Immature natural killer cell (primary cell): ENCODE measurements around the gene LYRM7. TPM values are rescaled to one million over a fixed set of nuclear protein-coding genes. Genes with fewer than 3 reads are reported as not detected.

Source experiments
- DNase-seq, 3 donors: peaks; one replicate each; pipeline ENCODE4 v3.0.0; 2022; ENCODE audit warnings: mixed read lengths in 1 of 3
- H3K27ac Mint-ChIP-seq, 6 donors: one replicate each; pipeline ENCODE4 v1.8.0; 2020; ENCODE audit warnings: mixed read lengths in 6 of 6, mild to moderate bottlenecking in 5 of 6, inconsistent platforms in 4 of 6, moderate library complexity in 3 of 6
- H3K27me3 Mint-ChIP-seq, 3 donors: one replicate each; pipeline ENCODE4 v1.8.0; 2020 to 2021; ENCODE audit warnings: low read depth in 3 of 3, mild to moderate bottlenecking in 3 of 3, mixed read lengths in 3 of 3, moderate library complexity in 3 of 3, inconsistent platforms in 1 of 3
- H3K36me3 Mint-ChIP-seq, 3 donors: one replicate each; pipeline ENCODE4 v1.8.0; 2020; ENCODE audit warnings: mixed read lengths in 3 of 3, inconsistent platforms in 2 of 3, mild to moderate bottlenecking in 2 of 3
- H3K4me1 Mint-ChIP-seq, 2 donors: one replicate each; pipeline ENCODE4 v1.8.0; 2020; ENCODE audit warnings: inconsistent platforms in 2 of 2, mild to moderate bottlenecking in 2 of 2, mixed read lengths in 2 of 2, moderate library complexity in 1 of 2
- H3K4me3 Mint-ChIP-seq, 5 donors: one replicate each; pipeline ENCODE4 v1.8.0; 2020; ENCODE audit warnings: mild to moderate bottlenecking in 5 of 5, mixed read lengths in 5 of 5, inconsistent platforms in 3 of 5, moderate library complexity in 3 of 5
- H3K9me3 Mint-ChIP-seq, 6 donors: one replicate each; pipeline ENCODE4 v1.8.0; 2020; ENCODE audit warnings: mild to moderate bottlenecking in 6 of 6, mixed read lengths in 6 of 6, inconsistent platforms in 4 of 6, moderate library complexity in 3 of 6
- polyA plus RNA-seq, 3 donors: library from polyadenylated mRNA; unstranded; fragments of 300-500 nt; fragmentation: Illumina TruSeq; gene quantifications; one replicate each; pipeline ENCODE4 v1.2.3, GENCODE V29; 2021

The LYRM7 gene
- polyA plus RNA-seq, 3 donors from 2014 or later: 5.0 to 8.7 (median 6.7) TPM

DNA sequence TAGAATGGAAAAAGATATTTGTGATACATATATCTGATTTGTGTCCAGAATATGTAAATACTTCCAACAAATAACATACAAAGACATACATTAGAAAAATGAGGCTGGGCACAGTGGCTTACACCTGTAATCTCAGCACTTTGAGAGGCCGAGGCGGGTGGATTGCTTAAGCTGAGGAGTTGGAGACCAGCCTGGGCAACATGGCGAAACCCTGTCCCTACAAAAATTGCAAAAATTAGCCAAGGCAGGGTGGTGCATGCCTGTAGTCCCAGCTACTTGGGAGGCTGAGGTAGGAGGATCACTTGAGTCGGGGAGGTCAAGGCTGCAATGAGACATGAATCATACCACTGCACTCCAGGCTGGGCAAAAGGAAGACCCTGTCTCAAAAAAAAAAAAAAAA, 47.0 kb downstream of the LYRM7 start:
- DNase-seq: no peak
- Mint-ChIP-seq H3K27me3 (peaks cover 0 to 4% (median 0%) of the 10 kb centered on the region in 3 donors), H3K36me3 (no peaks in the 10 kb centered on the region), H3K4me1 (peaks cover 2 to 24% of the 10 kb centered on the region in 2 donors), H3K27ac (no peak overlapping the region), H3K9me3 (peaks cover 0 to under 1% (median 0%) of the 10 kb centered on the region in 6 donors), H3K4me3 (no peak overlapping the region)

- H3K27ac Mint-ChIP-seq: no peak overlapping the region
- H3K4me3 Mint-ChIP-seq: no peak overlapping the region
- H3K4me1 Mint-ChIP-seq: peaks cover 2 to 24% of the 10 kb centered on the region in 2 donors
- DNase-seq: no peak
- peaks cover 0 to 3% (median 0%) of the 10 kb centered on the region in 6 donors for H3K9me3 Mint-ChIP-seq
- H3K36me3 Mint-ChIP-seq: no peaks in the 10 kb centered on the region
- H3K27me3 Mint-ChIP-seq: peaks cover 0 to 4% (median 0%) of the 10 kb centered on the region in 3 donors
These were observed 47.6 kb downstream of the LYRM7 start for GRCh38 chr5:131218392-131218791.

GRCh38 chr5:131220566-131220965, 49.8 kb downstream of the LYRM7 start:
- H3K9me3 Mint-ChIP-seq: peaks cover 0 to 3% (median 0%) of the 10 kb centered on the region in 6 donors
- H3K27me3 Mint-ChIP-seq: peaks cover 0 to 4% (median 0%) of the 10 kb centered on the region in 3 donors
- H3K4me3 Mint-ChIP-seq: no peak overlapping the region
- peaks cover 2 to 10% of the 10 kb centered on the region in 2 donors for H3K4me1 Mint-ChIP-seq
- no peaks in the 10 kb centered on the region for H3K36me3 Mint-ChIP-seq
- DNase-seq: no peak
- no peak overlapping the region for H3K27ac Mint-ChIP-seq

GRCh38 chr5:131221008-131221703, 50.4 kb downstream of the LYRM7 start:
- Mint-ChIP-seq H3K9me3 (peaks cover 0 to 3% (median 0%) of the 10 kb centered on the region in 6 donors), H3K27ac (no peak overlapping the region), H3K27me3 (peaks cover 0 to 4% (median 0%) of the 10 kb centered on the region in 3 donors), H3K4me3 (peak overlapping the region in 2 of 5 donors; percentile 20 to 25), H3K36me3 (no peaks in the 10 kb centered on the region), H3K4me1 (peaks cover 2 to 10% of the 10 kb centered on the region in 2 donors)
- no peak for DNase-seq

- Mint-ChIP-seq H3K27ac (peak overlapping the region in 1 of 6 donors; percentile 51), H3K4me1 (peaks cover 2 to 10% of the 10 kb centered on the region in 2 donors), H3K36me3 (no peaks in the 10 kb centered on the region), H3K4me3 (no peak overlapping the region), H3K9me3 (peaks cover 0 to 3% (median 0%) of the 10 kb centered on the region in 6 donors), H3K27me3 (peaks cover 0 to 4% (median 0%) of the 10 kb centered on the region in 3 donors)
- no peak for DNase-seq
These were observed 51.1 kb downstream of the LYRM7 start for GRCh38 chr5:131221888-131222287.

- peaks cover 2 to 10% of the 10 kb centered on the region in 2 donors for H3K4me1 Mint-ChIP-seq
- no peak overlapping the region for H3K4me3 Mint-ChIP-seq
- peaks cover 0 to 4% (median 0%) of the 10 kb centered on the region in 3 donors for H3K27me3 Mint-ChIP-seq
- no peaks in the 10 kb centered on the region for H3K36me3 Mint-ChIP-seq
- peaks cover 0 to 3% (median 0%) of the 10 kb centered on the region in 6 donors for H3K9me3 Mint-ChIP-seq
- no peak for DNase-seq
- H3K27ac Mint-ChIP-seq: peak overlapping the region in 2 of 6 donors; percentile 35 to 54
These were observed 52.0 kb downstream of the LYRM7 start for GRCh38 chr5:131222731-131223130.

DNA sequence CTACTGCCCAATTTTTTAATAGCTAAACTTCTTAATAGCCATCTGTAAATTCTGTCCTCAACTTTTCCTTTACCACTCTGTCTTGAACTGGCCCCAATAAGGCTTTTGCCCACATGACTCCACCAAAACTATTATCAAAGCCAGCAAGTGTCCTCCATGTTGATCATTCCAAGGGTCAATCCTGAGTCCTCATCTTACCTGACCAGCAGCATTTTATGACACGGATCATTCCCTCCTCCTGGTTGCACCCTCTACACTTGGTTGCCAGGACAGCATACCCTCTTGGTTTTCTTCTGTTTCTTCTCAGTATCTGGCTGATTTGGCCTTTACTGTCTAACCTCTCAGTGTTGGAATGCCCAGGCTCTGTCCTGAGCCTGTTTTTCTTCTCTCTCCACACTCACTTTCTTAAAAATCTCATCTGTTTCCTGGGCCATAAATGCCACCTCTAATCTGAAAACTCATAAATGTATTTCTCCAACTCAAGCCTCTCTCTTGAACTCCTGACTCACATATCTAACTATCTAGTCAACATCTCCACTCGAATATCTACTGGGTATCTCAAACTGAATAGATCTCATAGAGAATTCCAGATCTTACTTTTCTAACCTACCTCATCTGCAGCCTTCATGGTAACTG, 53.1 kb downstream of the LYRM7 start:
- Mint-ChIP-seq H3K9me3 (peaks cover 0 to 3% (median 0%) of the 10 kb centered on the region in 6 donors), H3K27ac (no peak overlapping the region), H3K4me3 (no peak overlapping the region), H3K27me3 (no peaks in the 10 kb centered on the region), H3K36me3 (no peaks in the 10 kb centered on the region), H3K4me1 (peaks cover 2 to 10% of the 10 kb centered on the region in 2 donors)
- DNase-seq: no peak

DNA sequence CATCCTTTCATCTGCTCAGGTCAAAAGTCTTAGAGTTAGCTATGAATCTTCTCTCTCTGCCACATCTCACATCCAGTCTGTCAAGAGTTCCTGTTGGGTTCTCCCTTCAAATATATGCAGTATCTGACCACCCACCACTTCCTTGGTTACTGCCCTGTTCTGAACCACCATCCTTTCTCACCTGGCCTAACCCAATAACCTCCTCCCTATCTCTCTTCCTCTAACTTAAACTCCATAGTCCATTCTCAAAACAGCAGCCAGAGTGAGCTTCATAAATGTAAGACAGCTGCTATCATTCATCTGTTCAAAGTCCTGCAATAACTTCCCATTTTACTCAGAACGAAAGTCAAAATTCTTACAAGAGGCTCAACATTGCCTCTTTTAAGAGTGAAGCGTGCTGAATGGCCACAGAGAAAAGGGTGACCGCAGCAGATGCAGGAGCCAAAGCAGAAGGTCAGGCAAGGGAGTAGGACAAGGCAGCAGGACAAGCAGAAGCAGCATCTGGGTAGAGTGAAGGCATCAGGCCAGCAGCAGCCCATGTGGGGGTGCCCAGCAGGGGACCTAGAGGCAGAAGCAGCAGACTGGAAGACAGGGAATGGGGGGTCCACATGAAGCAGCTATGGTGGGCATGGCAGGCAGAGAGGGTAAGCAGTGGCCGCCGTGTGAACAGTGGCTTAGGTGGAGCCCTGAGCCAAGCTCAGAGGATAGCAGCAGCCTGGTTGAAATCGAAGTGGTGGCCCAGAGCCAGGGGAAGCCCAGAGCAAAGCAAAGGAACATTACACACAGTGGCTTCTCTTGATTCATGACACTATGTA, 53.9 kb downstream of the LYRM7 start:
- H3K9me3 Mint-ChIP-seq: peaks cover 0 to 3% (median 0%) of the 10 kb centered on the region in 6 donors
- no peaks in the 10 kb centered on the region for H3K27me3 Mint-ChIP-seq
- no peaks in the 10 kb centered on the region for H3K36me3 Mint-ChIP-seq
- no peak overlapping the region for H3K27ac Mint-ChIP-seq
- peaks cover 2 to 10% of the 10 kb centered on the region in 2 donors for H3K4me1 Mint-ChIP-seq
- no peak overlapping the region for H3K4me3 Mint-ChIP-seq
- DNase-seq: peak; percentile 34 to 52 (median 52)

DNA sequence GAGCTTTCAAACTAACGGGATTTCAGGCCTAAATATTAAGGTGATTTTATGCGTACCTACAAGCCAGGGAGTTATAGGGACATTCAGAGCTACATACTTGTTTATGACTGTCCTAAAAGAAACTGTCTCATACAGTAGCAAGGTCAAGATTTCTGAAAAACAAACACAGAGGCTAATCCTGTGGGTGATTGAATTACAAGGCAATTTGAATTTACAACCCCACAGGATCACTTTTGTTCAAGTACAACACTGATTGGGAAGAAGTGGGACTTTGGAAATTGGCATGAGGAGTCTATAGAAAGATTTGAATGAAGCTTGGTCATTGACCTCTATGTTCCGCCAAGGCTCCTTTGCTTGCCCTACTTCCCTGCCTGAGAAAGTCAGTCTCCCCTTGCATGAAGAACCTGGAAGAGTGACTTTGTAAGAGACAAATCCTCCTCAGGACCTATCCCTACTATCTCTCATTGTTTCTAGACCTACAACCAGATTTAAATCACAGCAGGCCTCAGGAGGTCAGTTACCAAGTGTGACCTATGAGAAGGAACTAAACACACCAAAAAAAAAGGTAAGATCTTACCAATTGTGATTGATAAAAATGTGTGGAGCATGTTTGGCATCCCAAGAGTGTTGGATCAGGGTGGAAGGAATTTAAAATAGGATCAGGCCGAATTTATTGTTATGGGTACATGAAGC, 54.7 kb downstream of the LYRM7 start:
- no peak for DNase-seq
- Mint-ChIP-seq H3K4me1 (peaks cover 2 to 10% of the 10 kb centered on the region in 2 donors), H3K27me3 (peaks cover 0 to 1% (median 0%) of the 10 kb centered on the region in 3 donors), H3K4me3 (no peak overlapping the region), H3K27ac (no peak overlapping the region), H3K36me3 (no peaks in the 10 kb centered on the region), H3K9me3 (peaks cover 0 to 3% (median 0%) of the 10 kb centered on the region in 6 donors)

GRCh38 chr5:131226899-131227298, 56.2 kb downstream of the LYRM7 start:
- Mint-ChIP-seq H3K9me3 (peaks cover 0 to 3% (median 0%) of the 10 kb centered on the region in 6 donors), H3K36me3 (no peaks in the 10 kb centered on the region), H3K4me1 (peaks cover 0 to 1% of the 10 kb centered on the region in 2 donors), H3K4me3 (no peak overlapping the region), H3K27me3 (peaks cover 0 to 1% (median 0%) of the 10 kb centered on the region in 3 donors), H3K27ac (no peak overlapping the region)
- DNase-seq: no peak

DNA sequence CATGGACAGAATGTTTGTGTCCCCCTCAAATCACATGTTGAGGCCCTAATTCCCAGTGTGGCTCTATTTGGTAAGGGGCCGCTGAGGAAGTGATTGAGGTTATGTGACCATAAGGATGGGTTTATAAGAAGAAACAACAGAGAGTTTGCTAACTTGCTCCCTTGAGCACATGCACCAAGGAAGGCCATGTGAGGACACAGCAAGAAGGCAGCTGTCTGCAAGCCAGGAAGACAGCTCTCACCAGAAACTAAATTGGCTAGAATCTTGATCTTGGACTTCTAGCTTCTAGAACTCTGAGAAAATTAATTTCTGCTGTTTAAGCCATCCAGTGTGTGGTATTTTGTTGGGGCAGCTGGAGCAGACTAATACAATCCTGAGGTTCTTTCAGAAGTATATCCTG, 57.9 kb downstream of the LYRM7 start:
- H3K27me3 Mint-ChIP-seq: peaks cover 0 to 1% (median 0%) of the 10 kb centered on the region in 3 donors
- H3K27ac Mint-ChIP-seq: no peak overlapping the region
- no peak for DNase-seq
- no peaks in the 10 kb centered on the region for H3K36me3 Mint-ChIP-seq
- H3K9me3 Mint-ChIP-seq: no peaks in the 10 kb centered on the region
- no peak overlapping the region for H3K4me3 Mint-ChIP-seq
- no peaks in the 10 kb centered on the region for H3K4me1 Mint-ChIP-seq

GRCh38 chr5:131229623-131230022, 58.9 kb downstream of the LYRM7 start:
- Mint-ChIP-seq H3K4me3 (no peak overlapping the region), H3K27me3 (peaks cover 0 to 1% (median 0%) of the 10 kb centered on the region in 3 donors), H3K4me1 (no peaks in the 10 kb centered on the region), H3K27ac (no peak overlapping the region), H3K9me3 (no peaks in the 10 kb centered on the region), H3K36me3 (no peaks in the 10 kb centered on the region)
- DNase-seq: no peak

GRCh38 chr5:131230406-131230805, 59.7 kb downstream of the LYRM7 start:
- H3K27ac Mint-ChIP-seq: no peak overlapping the region
- H3K4me3 Mint-ChIP-seq: no peak overlapping the region
- H3K4me1 Mint-ChIP-seq: no peaks in the 10 kb centered on the region
- H3K9me3 Mint-ChIP-seq: no peaks in the 10 kb centered on the region
- H3K27me3 Mint-ChIP-seq: peaks cover 0 to 1% (median 0%) of the 10 kb centered on the region in 3 donors
- DNase-seq: no peak
- H3K36me3 Mint-ChIP-seq: no peaks in the 10 kb centered on the region
